ENCODE measurements around the gene HIGD2A. TPM values are rescaled to one million over a fixed set of nuclear protein-coding genes. Genes with fewer than 3 reads are reported as not detected.

Gene HIGD2A
- total RNA-seq, 1 donor from 2014 or later = 103 TPM

GRCh38 chr5:176350416-176350815, 38.1 kb upstream of the HIGD2A start:
- FAIRE-seq (no peak), DNase-seq (ENCODE audit: low read depth) (peak; percentile 30)
- no peak overlapping the region for H2AFZ ChIP-seq (ENCODE audit: low read depth, low read length)
- Mint-ChIP-seq H3K36me3 (ENCODE audit: low read depth, unreplicated experiment) (peaks cover 42% of the 10 kb centered on the region), H3K27me3 (ENCODE audit: low read depth, unreplicated experiment) (no peaks in the 10 kb centered on the region), H3K4me3 (ENCODE audit: unreplicated experiment) (no peak overlapping the region), H3K4me1 (ENCODE audit: low read depth, unreplicated experiment) (peaks cover 7% of the 10 kb centered on the region), H3K27ac (ENCODE audit: unreplicated experiment) (no peak overlapping the region), H3K9me3 (ENCODE audit: unreplicated experiment) (no peaks in the 10 kb centered on the region)
- H3K9ac ChIP-seq (ENCODE audit: low read length) = no peak overlapping the region
- H3K27ac ChIP-seq (ENCODE audit: low read depth, low read length) = no peak overlapping the region
- H3K36me3 ChIP-seq (ENCODE audit: insufficient read depth, low read length) = peaks cover 60% of the 10 kb centered on the region
- TF ChIP-seq CTCF (IDR thresholded peaks at IDR 0.05; ENCODE audit: insufficient read depth, low read depth, low read length) = no peak
- no peak for TF ChIP-seq EZH2 (IDR thresholded peaks at IDR 0.05; ENCODE audit: insufficient read depth, low read length)
- H4K20me1 ChIP-seq (ENCODE audit: insufficient read depth, low read length) = peaks cover 60% of the 10 kb centered on the region
- H3K4me2 ChIP-seq (ENCODE audit: low read length) = no peak overlapping the region
- no peak overlapping the region for H3K4me3 ChIP-seq (ENCODE audit: insufficient read depth, low read depth, low read length)
- H3K79me2 ChIP-seq (ENCODE audit: insufficient read depth, low read length) = peaks cover 59% of the 10 kb centered on the region
- no peaks in the 10 kb centered on the region for H3K9me3 ChIP-seq (ENCODE audit: insufficient read depth, low read depth, low read length)
- no peaks in the 10 kb centered on the region for H3K27me3 ChIP-seq (ENCODE audit: insufficient read depth, low read length)
- no peaks in the 10 kb centered on the region for H3K4me1 ChIP-seq (ENCODE audit: insufficient read depth, low read length)

GRCh38 chr5:176352116-176352878, 36.3 kb upstream of the HIGD2A start:
- no peaks in the 10 kb centered on the region for H3K27me3 Mint-ChIP-seq (ENCODE audit: low read depth, unreplicated experiment)
- Histone ChIP-seq H3K36me3 (ENCODE audit: insufficient read depth, low read length) (peaks cover 55% of the 10 kb centered on the region), H3K9ac (ENCODE audit: low read length) (no peak overlapping the region), H3K4me3 (ENCODE audit: insufficient read depth, low read depth, low read length) (no peak overlapping the region), H3K4me2 (ENCODE audit: low read length) (no peak overlapping the region), H3K4me1 (ENCODE audit: insufficient read depth, low read length) (no peaks in the 10 kb centered on the region), H3K79me2 (ENCODE audit: insufficient read depth, low read length) (peaks cover 77% of the 10 kb centered on the region), H2AFZ (ENCODE audit: low read depth, low read length) (no peak overlapping the region), H4K20me1 (ENCODE audit: insufficient read depth, low read length) (peaks cover 78% of the 10 kb centered on the region), H3K27me3 (ENCODE audit: insufficient read depth, low read length) (no peaks in the 10 kb centered on the region), H3K27ac (ENCODE audit: low read depth, low read length) (no peak overlapping the region), H3K9me3 (ENCODE audit: insufficient read depth, low read depth, low read length) (no peaks in the 10 kb centered on the region)
- H3K27ac Mint-ChIP-seq (ENCODE audit: unreplicated experiment) = no peak overlapping the region
- no peak for FAIRE-seq
- no peak overlapping the region for H3K4me3 Mint-ChIP-seq (ENCODE audit: unreplicated experiment)
- peaks cover 7% of the 10 kb centered on the region for H3K4me1 Mint-ChIP-seq (ENCODE audit: low read depth, unreplicated experiment)
- H3K9me3 Mint-ChIP-seq (ENCODE audit: unreplicated experiment) = no peaks in the 10 kb centered on the region
- TF ChIP-seq EZH2 (IDR thresholded peaks at IDR 0.05; ENCODE audit: insufficient read depth, low read length) (no peak), CTCF (IDR thresholded peaks at IDR 0.05; ENCODE audit: insufficient read depth, low read depth, low read length) (no peak)
- H3K36me3 Mint-ChIP-seq (ENCODE audit: low read depth, unreplicated experiment) = peaks cover 39% of the 10 kb centered on the region
- no peak for DNase-seq (ENCODE audit: low read depth)

- H4K20me1 ChIP-seq (ENCODE audit: insufficient read depth, low read length) = peaks cover 81% of the 10 kb centered on the region
- TF ChIP-seq CTCF (IDR thresholded peaks at IDR 0.05; ENCODE audit: insufficient read depth, low read depth, low read length) = no peak
- Mint-ChIP-seq H3K27ac (ENCODE audit: unreplicated experiment) (no peak overlapping the region), H3K9me3 (ENCODE audit: unreplicated experiment) (no peaks in the 10 kb centered on the region), H3K27me3 (ENCODE audit: low read depth, unreplicated experiment) (no peaks in the 10 kb centered on the region), H3K4me3 (ENCODE audit: unreplicated experiment) (no peak overlapping the region), H3K4me1 (ENCODE audit: low read depth, unreplicated experiment) (peaks cover 7% of the 10 kb centered on the region), H3K36me3 (ENCODE audit: low read depth, unreplicated experiment) (peaks cover 35% of the 10 kb centered on the region)
- H3K9ac ChIP-seq (ENCODE audit: low read length) = no peak overlapping the region
- H3K27me3 ChIP-seq (ENCODE audit: insufficient read depth, low read length) = no peaks in the 10 kb centered on the region
- no peak overlapping the region for H2AFZ ChIP-seq (ENCODE audit: low read depth, low read length)
- no peak overlapping the region for H3K27ac ChIP-seq (ENCODE audit: low read depth, low read length)
- H3K79me2 ChIP-seq (ENCODE audit: insufficient read depth, low read length) = peaks cover 87% of the 10 kb centered on the region
- FAIRE-seq (no peak), DNase-seq (ENCODE audit: low read depth) (no peak)
- H3K4me3 ChIP-seq (ENCODE audit: insufficient read depth, low read depth, low read length) = no peak overlapping the region
- H3K4me1 ChIP-seq (ENCODE audit: insufficient read depth, low read length) = no peaks in the 10 kb centered on the region
- H3K36me3 ChIP-seq (ENCODE audit: insufficient read depth, low read length) = peaks cover 49% of the 10 kb centered on the region
- H3K9me3 ChIP-seq (ENCODE audit: insufficient read depth, low read depth, low read length) = no peaks in the 10 kb centered on the region
- H3K4me2 ChIP-seq (ENCODE audit: low read length) = no peak overlapping the region
These were observed 35.0 kb upstream of the HIGD2A start for GRCh38 chr5:176353533-176353932.

All from astrocyte (in vitro differentiated cells and primary cell).